Keratinocyte (primary cell): ENCODE results near the gene GFPT2. TPM values are rescaled to one million over a fixed set of nuclear protein-coding genes. Genes with fewer than 3 reads are reported as not detected.

Experiments
- DNase-seq: peaks from one replicate; pipeline ENCODE4 v3.0.0-alpha.2; 2011; ENCODE audit warnings: low read depth, missing footprints, low spot score
- FAIRE-seq: peaks from 2 replicates; lab custom pipeline; 2011; peaks lifted over from hg19 to GRCh38; lab: Jason Lieb, UNC
- H2AFZ ChIP-seq: 2 replicates; pipeline ENCODE4 v1.6.0; 2012; ENCODE audit warnings: low read length, control low read depth, inconsistent platforms; ENCODE audit not compliant: control insufficient read depth
- H3K27ac ChIP-seq: 2 replicates; pipeline ENCODE4 v1.5.1; 2011; ENCODE audit warnings: low read length; ENCODE audit not compliant: control insufficient read depth, insufficient read depth
- H3K27me3 ChIP-seq: 3 replicates; pipeline ENCODE4 v1.6.0; 2011; ENCODE audit warnings: low read length; ENCODE audit not compliant: control insufficient read depth, insufficient read depth; ENCODE audit errors: extremely low read depth
- H3K36me3 ChIP-seq, 2 experiments: 2 replicates in 1 of 2; 3 replicates in 1 of 2; pipeline ENCODE4 v1.5.1; 2011; ENCODE audit warnings: low read length in 2 of 2, mild to moderate bottlenecking in 1 of 2; ENCODE audit not compliant: control insufficient read depth in 2 of 2, insufficient read depth in 2 of 2; ENCODE audit errors: extremely low read depth in 1 of 2
- H3K4me1 ChIP-seq: 3 replicates; pipeline ENCODE4 v1.5.1; 2011; ENCODE audit warnings: low read length; ENCODE audit not compliant: control insufficient read depth, insufficient read depth; ENCODE audit errors: extremely low read depth
- H3K4me2 ChIP-seq: 3 replicates; pipeline ENCODE4 v1.6.0; 2011; ENCODE audit warnings: low read depth, low read length; ENCODE audit not compliant: control insufficient read depth, insufficient read depth; ENCODE audit errors: extremely low read depth
- H3K4me3 ChIP-seq, 3 experiments: fragments of 200-600 bp in 1 of 3; sonication (generic) in 1 of 3; 2 replicates in 2 of 3; 3 replicates in 1 of 3; pipeline ENCODE4 v1.5.1; 2011 to 2016; ENCODE audit warnings: low read length in 3 of 3, mild to moderate bottlenecking in 3 of 3, control low read depth in 2 of 3, inconsistent platforms in 1 of 3, low read depth in 1 of 3, mixed read lengths in 1 of 3, mixed run types in 1 of 3, moderate library complexity in 1 of 3; ENCODE audit not compliant: control insufficient read depth in 2 of 3, insufficient read depth in 2 of 3; ENCODE audit errors: extremely low read depth in 1 of 3
- H3K79me2 ChIP-seq: 2 replicates; pipeline ENCODE4 v1.6.0; 2012; ENCODE audit warnings: low read length; ENCODE audit not compliant: control insufficient read depth, insufficient read depth
- H3K9ac ChIP-seq: 3 replicates; pipeline ENCODE4 v1.6.0; 2011; ENCODE audit warnings: low read length; ENCODE audit not compliant: control insufficient read depth, insufficient read depth; ENCODE audit errors: extremely low read depth
- H3K9me1 ChIP-seq: 3 replicates; pipeline ENCODE4 v1.6.0; 2011; ENCODE audit warnings: low read length; ENCODE audit not compliant: control insufficient read depth, insufficient read depth; ENCODE audit errors: extremely low read depth
- H3K9me3 ChIP-seq: 2 replicates; pipeline ENCODE4 v1.5.1; 2012; ENCODE audit warnings: low read depth, low read length; ENCODE audit not compliant: control insufficient read depth
- H4K20me1 ChIP-seq: 3 replicates; pipeline ENCODE4 v1.6.0; 2011; ENCODE audit warnings: low read length; ENCODE audit not compliant: control insufficient read depth, insufficient read depth; ENCODE audit errors: extremely low read depth
- EZH2 ChIP-seq: IDR thresholded peaks from one replicate; pipeline ENCODE4 v1.6.1; 2012; ENCODE audit warnings: inconsistent platforms, mild to moderate bottlenecking, low read length, moderate library complexity
- dilution Hi-C: fragments of 300-500 bp; cut with MboI; formaldehyde crosslinking; loops from one replicate; pipeline ENCODE4 v1.7.0; 2020; ENCODE audit warnings: low sequenced_read_pairs; ENCODE audit not compliant: extremely low pct_ligation_motif_present
- polyA plus RNA-seq, 5 experiments: library from polyadenylated mRNA; depleted of rRNA in 3 of 5; stranded (reverse) in 3 of 5; stranded (forward) in 1 of 5; unstranded in 1 of 5; fragments of >200 nt; gene quantifications; 1 replicate in 1 of 5; 2 replicates in 3 of 5; 3 replicates in 1 of 5; pipeline versions ENCODE4 v1.2.1 to v1.2.3, GENCODE V29; 2011 to 2012; ENCODE audit warnings: missing spikeins in 2 of 5, low read depth in 1 of 5, low replicate concordance in 1 of 5
- TF ChIP-seq, protein P1 (sequence below), 3 experiments: IDR thresholded peaks in 1 of 3; conservative IDR thresholded peaks in 1 of 3; optimal IDR thresholded peaks in 1 of 3; 2 replicates in 2 of 3; 3 replicates in 1 of 3; pipeline versions ENCODE3 to v1.5.1; 2011; ENCODE audit warnings: low read length in 3 of 3, mild to moderate bottlenecking in 3 of 3, moderate library complexity in 2 of 3, control low read depth in 1 of 3, inconsistent platforms in 1 of 3; ENCODE audit not compliant: insufficient read depth in 2 of 3; ENCODE audit errors: extremely low read depth in 1 of 3

Gene GFPT2
- polyA plus RNA-seq, 1 donor (not counting 4 experiments of a cell fraction or from before 2014, with no cell fraction given) = not detected

- H3K36me3 ChIP-seq = no peaks in the 10 kb centered on the region
- DNase-seq (no peak), FAIRE-seq (no peak)
- no peaks in the 10 kb centered on the region for H3K9me3 ChIP-seq
- H3K27ac ChIP-seq = no peak overlapping the region
- no peaks in the 10 kb centered on the region for H3K27me3 ChIP-seq
- H3K4me2 ChIP-seq = no peak overlapping the region
- TF ChIP-seq EZH2 = no peak
- TF ChIP-seq, protein P1, sequence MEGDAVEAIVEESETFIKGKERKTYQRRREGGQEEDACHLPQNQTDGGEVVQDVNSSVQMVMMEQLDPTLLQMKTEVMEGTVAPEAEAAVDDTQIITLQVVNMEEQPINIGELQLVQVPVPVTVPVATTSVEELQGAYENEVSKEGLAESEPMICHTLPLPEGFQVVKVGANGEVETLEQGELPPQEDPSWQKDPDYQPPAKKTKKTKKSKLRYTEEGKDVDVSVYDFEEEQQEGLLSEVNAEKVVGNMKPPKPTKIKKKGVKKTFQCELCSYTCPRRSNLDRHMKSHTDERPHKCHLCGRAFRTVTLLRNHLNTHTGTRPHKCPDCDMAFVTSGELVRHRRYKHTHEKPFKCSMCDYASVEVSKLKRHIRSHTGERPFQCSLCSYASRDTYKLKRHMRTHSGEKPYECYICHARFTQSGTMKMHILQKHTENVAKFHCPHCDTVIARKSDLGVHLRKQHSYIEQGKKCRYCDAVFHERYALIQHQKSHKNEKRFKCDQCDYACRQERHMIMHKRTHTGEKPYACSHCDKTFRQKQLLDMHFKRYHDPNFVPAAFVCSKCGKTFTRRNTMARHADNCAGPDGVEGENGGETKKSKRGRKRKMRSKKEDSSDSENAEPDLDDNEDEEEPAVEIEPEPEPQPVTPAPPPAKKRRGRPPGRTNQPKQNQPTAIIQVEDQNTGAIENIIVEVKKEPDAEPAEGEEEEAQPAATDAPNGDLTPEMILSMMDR (optimal IDR thresholded peaks at IDR 0.05 in 1 of 3, IDR thresholded peaks at IDR 0.05 in 1 of 3, conservative IDR thresholded peaks at IDR 0.05 in 1 of 3; ENCODE audit: extremely low read depth in 1 of 3, insufficient read depth in 2 of 3, low read length in 3 of 3) = no peak
- dilution Hi-C loops = no loop called here
- no peak overlapping the region for H2AFZ ChIP-seq
- H3K79me2 ChIP-seq = no peaks in the 10 kb centered on the region
- H4K20me1 ChIP-seq = no peaks in the 10 kb centered on the region
- no peaks in the 10 kb centered on the region for H3K9me1 ChIP-seq
- no peaks in the 10 kb centered on the region for H3K4me1 ChIP-seq
- H3K4me3 ChIP-seq = no peak overlapping the region
- no peak overlapping the region for H3K9ac ChIP-seq
Measured at GRCh38 chr5:180334176-180334575, 19.0 kb downstream of the GFPT2 start.

GRCh38 chr5:180333661-180334060, 19.5 kb downstream of the GFPT2 start:
- H3K27ac ChIP-seq = no peak overlapping the region
- no peaks in the 10 kb centered on the region for H3K79me2 ChIP-seq
- DNase-seq (no peak), FAIRE-seq (no peak)
- TF ChIP-seq, protein P1 (optimal IDR thresholded peaks at IDR 0.05 in 1 of 3, IDR thresholded peaks at IDR 0.05 in 1 of 3, conservative IDR thresholded peaks at IDR 0.05 in 1 of 3; ENCODE audit: extremely low read depth in 1 of 3, insufficient read depth in 2 of 3, low read length in 3 of 3) = no peak
- TF ChIP-seq EZH2 = no peak
- no peaks in the 10 kb centered on the region for H3K36me3 ChIP-seq
- H3K9ac ChIP-seq = no peak overlapping the region
- no peak overlapping the region for H3K4me2 ChIP-seq
- H3K4me1 ChIP-seq = no peaks in the 10 kb centered on the region
- no peak overlapping the region for H3K4me3 ChIP-seq
- no peaks in the 10 kb centered on the region for H4K20me1 ChIP-seq
- H3K9me3 ChIP-seq = no peaks in the 10 kb centered on the region
- dilution Hi-C loops = no loop called here
- H2AFZ ChIP-seq = no peak overlapping the region
- H3K9me1 ChIP-seq = no peaks in the 10 kb centered on the region
- H3K27me3 ChIP-seq = no peaks in the 10 kb centered on the region
